SK-N-MC (cell line): ENCODE results near the gene CFHR4.
"Not testable (repeated sequence)": the region's sequence is repeated elsewhere in the genome, so short reads cannot be mapped to it uniquely, and the experiment has no call there.

Source experiments
- EZH2 ChIP-seq: fragments of 200-600 bp; sonication (generic); IDR thresholded peaks from one replicate; pipeline ENCODE4 v1.6.1; 2017; ENCODE audit warnings: antibody characterized with exemption
- POLR2AphosphoS5 ChIP-seq: IDR thresholded peaks from 2 replicates; pipeline ENCODE4 v1.6.1; 2012; ENCODE audit warnings: mild to moderate bottlenecking, low read depth, low read length, borderline replicate concordance

DNA sequence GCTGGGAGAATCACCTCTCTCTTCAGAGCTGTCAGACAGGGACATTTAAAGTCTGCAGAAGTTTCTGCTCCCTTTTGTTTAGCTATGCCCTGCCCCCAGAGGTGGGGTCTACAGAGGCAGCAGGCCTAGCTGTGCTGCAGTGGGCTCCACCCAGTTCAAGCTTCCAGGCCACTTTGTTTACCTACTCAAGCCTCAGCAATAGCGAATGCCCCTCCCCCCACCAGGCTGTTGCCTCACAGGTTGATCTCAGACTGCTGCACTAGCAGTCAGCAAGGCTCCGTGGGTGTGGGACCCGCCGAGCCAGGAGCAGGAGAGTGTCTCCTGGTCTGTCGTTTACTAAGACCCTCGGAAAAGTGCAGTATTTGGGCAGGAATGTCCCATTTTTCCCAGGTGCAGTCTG, 53.6 kb downstream of the CFHR4 start:
- TF ChIP-seq EZH2, POLR2AphosphoS5: not testable (repeated sequence)
